DMS 273 (cell line): Measurements from ENCODE around the gene RD3L.

Experiments
- DNase-seq: peaks from one replicate; lab custom pipeline; 2025; ENCODE audit not compliant: unreplicated experiment; lab: John Stamatoyannopoulos, UW

RD3L gene

DNA sequence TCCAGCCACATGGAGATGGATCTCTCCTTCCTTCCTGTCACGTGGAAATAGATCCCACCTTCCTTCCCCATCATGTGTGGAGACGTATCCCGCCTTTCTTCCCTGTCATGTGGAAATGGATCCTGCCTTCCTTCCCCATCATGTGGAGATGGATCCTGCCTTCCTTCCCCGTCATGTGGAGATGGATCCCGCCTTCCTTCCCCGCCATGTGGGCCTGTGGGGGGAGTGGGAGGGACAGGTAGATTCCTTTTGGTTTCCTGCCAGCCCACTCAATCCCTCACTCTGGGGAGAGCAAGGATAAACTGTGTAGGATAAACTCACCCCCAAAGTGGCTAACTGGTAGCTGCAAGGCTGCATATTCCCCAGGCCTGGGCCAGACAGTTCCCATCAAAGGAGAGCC is 45.8 kb downstream of the RD3L start:
- DNase-seq = no peak

DNA sequence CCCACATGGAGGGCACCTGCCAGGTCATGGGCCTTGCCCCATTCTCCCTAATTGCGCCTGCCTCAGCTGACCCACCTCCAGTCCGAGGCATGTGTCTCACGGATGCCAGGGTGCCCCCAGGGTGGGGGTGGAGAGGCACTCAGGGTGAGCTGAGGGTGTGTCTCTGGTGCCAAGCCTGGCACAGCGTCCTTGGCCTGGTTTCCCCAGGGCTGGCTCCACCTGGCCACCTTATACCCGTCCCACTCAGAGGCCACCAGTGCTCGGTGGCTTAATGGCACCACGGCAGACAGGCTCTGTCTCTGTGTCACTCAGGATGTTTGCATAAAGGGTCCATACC is 47.6 kb downstream of the RD3L start:
- DNase-seq = no peak

- DNase-seq = no peak
Measured at GRCh38 chr14:103894034-103894722, 48.2 kb downstream of the RD3L start.

GRCh38 chr14:103892247-103892646 is 50.1 kb downstream of the RD3L start:
- DNase-seq = no peak

- no peak for DNase-seq
Measured at GRCh38 chr14:103891667-103892215, 50.6 kb downstream of the RD3L start.

- no peak for DNase-seq
Measured at GRCh38 chr14:103890821-103891666, 51.3 kb downstream of the RD3L start.
